ENCODE data around the gene UBXN2A. TPM values are rescaled to one million over a fixed set of nuclear protein-coding genes. Genes with fewer than 3 reads are reported as not detected.
"Not testable (repeated sequence)": the region's sequence is repeated elsewhere in the genome, so short reads cannot be mapped to it uniquely, and the experiment has no call there.

The UBXN2A gene
- total RNA-seq, 2 donors from 2014 or later, result 10.0 to 17.3 TPM

DNA sequence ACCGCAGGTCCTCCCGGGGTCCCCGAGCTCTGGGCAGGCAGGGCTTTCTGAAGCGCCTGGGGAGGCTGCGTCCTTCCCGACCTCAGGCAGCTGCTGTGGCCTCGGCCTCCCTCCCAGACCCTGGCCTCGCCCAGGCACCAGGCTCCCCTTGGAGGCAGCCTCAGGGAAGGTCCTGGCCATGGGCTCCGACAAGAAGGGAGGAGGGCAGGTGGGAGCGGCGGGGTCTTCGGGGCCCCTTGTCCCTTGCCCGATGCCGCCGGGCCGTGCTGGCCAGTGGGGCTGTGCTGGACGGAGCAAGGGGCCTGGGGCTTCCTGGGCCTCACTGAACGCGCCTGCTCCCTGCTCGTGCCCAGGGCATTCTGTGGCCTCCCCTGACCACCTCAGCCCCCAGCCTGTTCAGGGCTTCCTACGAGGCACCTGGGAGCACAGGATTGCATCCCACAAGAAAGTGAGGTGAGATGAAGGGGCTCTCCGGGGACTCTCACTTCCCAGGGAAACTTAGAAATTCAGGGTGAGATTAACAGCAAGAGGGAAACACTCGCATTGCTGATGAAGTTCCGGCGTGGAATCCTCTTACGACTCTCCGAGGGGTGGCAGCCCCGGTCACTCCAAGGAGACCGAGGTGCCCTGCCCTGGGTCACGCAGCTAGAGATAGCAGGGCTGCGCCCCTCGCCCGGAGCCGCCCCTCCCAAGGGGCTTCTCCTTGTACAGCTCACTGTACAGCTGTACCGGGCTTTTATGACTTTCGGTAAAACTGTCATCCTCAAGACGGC is 70.4 kb downstream of the UBXN2A start:
- TF ChIP-seq, protein P1, sequence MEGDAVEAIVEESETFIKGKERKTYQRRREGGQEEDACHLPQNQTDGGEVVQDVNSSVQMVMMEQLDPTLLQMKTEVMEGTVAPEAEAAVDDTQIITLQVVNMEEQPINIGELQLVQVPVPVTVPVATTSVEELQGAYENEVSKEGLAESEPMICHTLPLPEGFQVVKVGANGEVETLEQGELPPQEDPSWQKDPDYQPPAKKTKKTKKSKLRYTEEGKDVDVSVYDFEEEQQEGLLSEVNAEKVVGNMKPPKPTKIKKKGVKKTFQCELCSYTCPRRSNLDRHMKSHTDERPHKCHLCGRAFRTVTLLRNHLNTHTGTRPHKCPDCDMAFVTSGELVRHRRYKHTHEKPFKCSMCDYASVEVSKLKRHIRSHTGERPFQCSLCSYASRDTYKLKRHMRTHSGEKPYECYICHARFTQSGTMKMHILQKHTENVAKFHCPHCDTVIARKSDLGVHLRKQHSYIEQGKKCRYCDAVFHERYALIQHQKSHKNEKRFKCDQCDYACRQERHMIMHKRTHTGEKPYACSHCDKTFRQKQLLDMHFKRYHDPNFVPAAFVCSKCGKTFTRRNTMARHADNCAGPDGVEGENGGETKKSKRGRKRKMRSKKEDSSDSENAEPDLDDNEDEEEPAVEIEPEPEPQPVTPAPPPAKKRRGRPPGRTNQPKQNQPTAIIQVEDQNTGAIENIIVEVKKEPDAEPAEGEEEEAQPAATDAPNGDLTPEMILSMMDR (IDR thresholded peaks at IDR 0.05), result no peak
- intact Hi-C loops (cut with DNase I), result no loop called here
- H3K9ac ChIP-seq (ENCODE audit: low read depth in 2 of 2, low read length in 2 of 2), result no peak overlapping the region
- no peak overlapping the region for H3K27ac ChIP-seq
- no peaks in the 10 kb centered on the region for H3K36me3 ChIP-seq
- H3K4me3 ChIP-seq, result peak overlapping the region; percentile 43
- H3K9me3 ChIP-seq, result no peaks in the 10 kb centered on the region
- H3K27me3 ChIP-seq, result peaks cover 25% of the 10 kb centered on the region
- no peak for DNase-seq
- no peaks in the 10 kb centered on the region for H3K4me1 ChIP-seq

DNA sequence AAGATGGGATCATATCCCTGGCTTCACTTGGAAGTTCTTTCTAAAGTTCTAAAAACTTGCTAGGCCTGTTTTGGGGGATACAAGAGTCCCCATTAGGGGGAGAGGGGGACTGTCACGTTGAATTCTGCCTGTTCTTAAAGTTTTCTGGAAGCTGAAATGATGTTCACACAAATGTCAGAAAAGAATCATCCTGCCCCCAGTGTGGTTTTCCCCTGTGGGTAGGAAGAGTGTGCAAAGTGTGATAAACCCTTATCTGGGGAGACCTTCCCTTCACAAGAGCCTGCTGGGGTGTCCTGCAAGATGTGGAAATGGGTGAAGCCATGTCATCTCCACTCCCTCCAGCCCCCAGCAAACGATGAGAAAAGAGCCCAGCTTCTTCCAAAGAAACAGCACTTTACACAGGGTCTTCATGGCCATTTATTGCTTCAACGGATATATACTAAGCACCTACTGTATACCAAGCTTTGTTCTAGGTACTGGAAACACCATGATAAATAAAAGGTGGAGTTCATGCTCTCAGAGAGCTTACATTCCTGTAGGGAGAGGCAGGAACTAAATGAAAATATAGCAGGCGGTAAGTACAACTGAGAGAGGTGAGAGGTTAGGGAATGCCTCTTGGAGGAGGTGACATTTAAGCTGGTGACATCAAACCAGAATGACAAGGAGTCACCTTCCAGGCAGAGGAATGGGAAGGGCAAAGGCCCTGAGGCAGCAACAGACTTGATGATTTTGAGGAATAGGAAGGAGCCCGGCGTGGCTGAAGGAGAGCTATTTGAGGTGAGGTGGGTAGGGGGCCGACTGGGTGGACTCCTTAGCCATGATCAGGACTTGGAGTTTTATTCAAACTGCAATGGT is 71.2 kb downstream of the UBXN2A start:
- intact Hi-C loops (cut with DNase I), result no loop called here
- H3K9ac ChIP-seq (ENCODE audit: low read depth in 2 of 2, low read length in 2 of 2), result no peak overlapping the region
- no peak overlapping the region for H3K4me3 ChIP-seq
- H3K4me1 ChIP-seq, result no peaks in the 10 kb centered on the region
- H3K27ac ChIP-seq, result no peak overlapping the region
- no peak for DNase-seq
- no peaks in the 10 kb centered on the region for H3K36me3 ChIP-seq
- TF ChIP-seq, protein P1 (IDR thresholded peaks at IDR 0.05), result no peak
- no peaks in the 10 kb centered on the region for H3K9me3 ChIP-seq
- H3K27me3 ChIP-seq, result peaks cover 25% of the 10 kb centered on the region

DNA sequence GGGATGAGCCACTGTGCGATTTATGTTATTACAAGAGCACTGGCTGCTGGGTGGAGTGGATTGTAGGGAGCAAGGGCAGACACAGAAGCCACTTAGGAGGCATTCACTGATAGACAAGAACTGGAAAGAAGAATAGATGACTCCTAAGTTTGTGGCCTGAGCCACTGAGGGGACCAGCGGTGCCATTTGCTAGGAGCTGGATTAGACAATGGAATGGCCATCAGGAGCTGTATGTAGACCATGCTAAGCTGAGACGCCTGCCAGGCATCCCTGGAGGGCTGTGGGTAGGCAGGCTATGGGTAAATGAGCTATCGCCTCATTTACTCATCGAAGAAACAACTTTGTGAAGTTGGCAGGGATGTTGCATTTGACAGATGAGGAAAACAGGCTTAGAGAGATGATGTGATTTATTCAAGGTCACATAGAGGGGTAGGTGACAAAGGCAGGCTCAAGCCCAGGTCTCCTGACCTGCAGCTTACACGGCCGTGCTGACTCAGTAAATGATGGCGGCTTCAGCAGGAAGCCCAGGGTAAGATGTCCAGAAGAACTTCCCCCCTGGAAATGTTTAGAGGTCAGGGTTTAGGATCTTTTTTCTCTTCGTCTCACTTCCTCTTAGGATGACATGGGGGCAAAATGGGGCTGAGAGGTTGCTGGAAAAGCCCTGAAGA is 72.4 kb downstream of the UBXN2A start:
- Histone ChIP-seq H3K27me3 (peaks cover 25% of the 10 kb centered on the region), H3K9me3 (no peaks in the 10 kb centered on the region), H3K27ac (no peak overlapping the region), H3K4me1 (no peaks in the 10 kb centered on the region), H3K4me3 (no peak overlapping the region), H3K36me3 (no peaks in the 10 kb centered on the region), H3K9ac (ENCODE audit: low read depth in 2 of 2, low read length in 2 of 2) (no peak overlapping the region)
- intact Hi-C loops (cut with DNase I), result no loop called here
- TF ChIP-seq, protein P1 (IDR thresholded peaks at IDR 0.05), result no peak
- no peak for DNase-seq

DNA sequence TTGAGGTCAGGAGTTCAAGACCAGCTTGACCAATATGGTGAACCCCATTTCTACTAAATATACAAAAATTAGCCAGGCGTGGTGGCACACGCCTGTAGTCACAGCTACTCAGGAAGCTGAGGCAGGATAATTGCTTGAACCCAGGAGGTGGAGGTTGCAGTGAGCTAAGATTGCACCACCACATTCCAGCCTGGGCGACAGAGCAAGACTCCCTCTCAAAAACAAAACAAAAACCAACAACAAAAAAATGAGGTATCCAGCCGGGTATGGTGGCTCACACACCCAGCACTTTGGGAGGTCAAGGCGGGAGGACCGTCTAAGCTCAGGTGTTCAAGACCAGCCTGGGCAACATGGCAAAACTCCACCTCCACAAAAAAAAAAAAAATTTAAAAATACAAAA is 74.6 kb downstream of the UBXN2A start:
- H3K9me3 ChIP-seq; intact Hi-C loops (cut with DNase I); H3K9ac ChIP-seq (ENCODE audit: low read depth in 2 of 2, low read length in 2 of 2); H3K4me1 ChIP-seq; DNase-seq; H3K4me3 ChIP-seq; H3K36me3 ChIP-seq; H3K27ac ChIP-seq: not testable (repeated sequence)
- peaks cover 16% of the 10 kb centered on the region for H3K27me3 ChIP-seq

DNA sequence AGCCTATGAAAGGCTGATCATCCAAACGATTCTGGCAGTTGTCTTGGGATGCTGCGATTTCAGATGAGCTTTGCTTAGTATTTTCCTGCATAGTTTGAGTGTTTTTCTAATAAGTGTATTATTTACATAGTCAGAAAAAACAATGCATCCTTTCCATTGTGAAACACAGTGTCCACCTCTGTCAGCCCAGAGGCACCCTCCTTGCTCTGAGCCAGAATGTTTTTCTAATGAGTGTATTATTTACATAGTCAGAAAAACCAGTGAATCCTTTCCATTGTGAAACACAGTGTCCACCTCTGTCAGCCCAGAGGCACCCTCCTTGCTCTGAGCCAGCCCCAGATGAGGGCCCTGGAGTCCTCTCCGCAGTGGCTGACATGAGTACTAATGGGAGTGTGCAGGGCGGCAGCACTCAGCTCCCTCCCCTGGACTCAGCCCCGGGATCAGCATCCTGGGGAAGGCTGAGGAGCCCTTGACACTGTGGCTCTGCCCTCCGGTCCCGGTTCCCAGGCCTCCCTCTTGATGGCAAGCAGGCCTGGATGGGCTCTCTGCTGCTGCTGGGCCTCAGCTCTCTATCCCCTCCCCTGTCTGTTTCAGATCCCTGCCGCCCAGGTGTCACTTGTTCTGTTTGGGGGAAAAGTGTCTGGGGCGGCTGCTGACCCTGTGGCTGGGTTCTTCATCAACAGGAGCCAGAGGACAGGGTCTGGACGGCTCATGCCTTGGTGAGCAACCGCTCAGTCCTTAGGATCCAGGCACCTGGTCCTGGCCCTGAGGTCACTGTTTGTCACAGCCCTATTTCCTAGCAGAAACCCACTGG is 75.5 kb downstream of the UBXN2A start:
- TF ChIP-seq, protein P1 (IDR thresholded peaks at IDR 0.05), result no peak
- intact Hi-C loops (cut with DNase I), result no loop called here
- no peak overlapping the region for H3K4me3 ChIP-seq
- no peak for DNase-seq
- no peaks in the 10 kb centered on the region for H3K9me3 ChIP-seq
- H3K9ac ChIP-seq (ENCODE audit: low read depth in 2 of 2, low read length in 2 of 2), result no peak overlapping the region
- no peaks in the 10 kb centered on the region for H3K4me1 ChIP-seq
- peaks cover 8% of the 10 kb centered on the region for H3K27me3 ChIP-seq
- H3K27ac ChIP-seq, result no peak overlapping the region
- H3K36me3 ChIP-seq, result no peaks in the 10 kb centered on the region

Data from colonic mucosa (tissue), 4 donors.